ENCODE data around the gene LAMTOR5. TPM values are rescaled to one million over a fixed set of nuclear protein-coding genes. Genes with fewer than 3 reads are reported as not detected.

LAMTOR5 gene
- total and polyA plus RNA-seq, 2 of the 4 experiments (the other 2 are of a cell fraction), result 159 to 369 TPM

GRCh38 chr1:110384581-110385321 lies 22.7 kb downstream of the LAMTOR5 start:
- no peak overlapping the region for H2AFZ ChIP-seq (replicated peaks; ENCODE audit: low read length, poor library complexity)
- peaks cover 22% of the 10 kb centered on the region for H3K4me1 ChIP-seq (ENCODE audit: control insufficient read depth, insufficient read depth, low read length)
- no peak overlapping the region for H3K56ac ChIP-seq (ENCODE audit: extremely low read depth, insufficient read depth, low read length)
- peaks cover 6% of the 10 kb centered on the region; the same call in 1 of the 2 replicates for H3K9me1 ChIP-seq (ENCODE audit: insufficient read depth, low read length)
- no peak overlapping the region for H2BK20ac ChIP-seq (ENCODE audit: low read depth, low read length)
- H2BK5ac ChIP-seq (ENCODE audit: low read depth, low read length, poor library complexity, severe bottlenecking), result peak overlapping the region; percentile 28
- H2AK9ac ChIP-seq (replicated peaks; ENCODE audit: low read depth, low read length, poor library complexity), result no peak overlapping the region
- dilution Hi-C loops (cut with HindIII; ENCODE audit: low sequenced_read_pairs, unreplicated experiment) (no loop called here), in situ Hi-C loops (cut with MboI; ENCODE audit: low sequenced_read_pairs) (no loop called here), intact Hi-C loops (cut with micrococcal nuclease) (no loop called here)
- no peak for DNase-seq
- ChIA-PET CTCF (no interaction called here), POLR2A (ENCODE audit: unreplicated experiment) (no interaction called here)
- H3K27me3 ChIP-seq (ENCODE audit: control insufficient read depth, insufficient read depth, low read length), result no peaks in the 10 kb centered on the region
- peak overlapping the region; percentile 29; the same call in 1 of the 2 replicates for H2AK5ac ChIP-seq (ENCODE audit: low read depth, low read length)
- no peak overlapping the region for H3K4me3 ChIP-seq (ENCODE audit: insufficient read depth, low read depth, low read length)
- H3K27ac ChIP-seq (ENCODE audit: insufficient read depth, low read length), result no peak overlapping the region
- H3K9ac ChIP-seq (ENCODE audit: low read depth, low read length), result no peak overlapping the region
- H3K4ac ChIP-seq (ENCODE audit: low read depth, low read length), result no peak overlapping the region
- no peak overlapping the region for H4K91ac ChIP-seq (ENCODE audit: insufficient read depth, low read depth, low read length)
- H3K9me3 ChIP-seq (ENCODE audit: control insufficient read depth, insufficient read depth, low read length), result no peaks in the 10 kb centered on the region
- no peak for ATAC-seq (ENCODE audit: low read depth)
- no peak overlapping the region for H3K18ac ChIP-seq (ENCODE audit: low read depth, low read length)
- no peaks in the 10 kb centered on the region for H4K20me1 ChIP-seq (ENCODE audit: insufficient read depth, low read length)
- H3K14ac ChIP-seq (replicated peaks; ENCODE audit: low read depth, low read length), result 0 out of 2 replicates have a peak overlapping the region, but pooled peaks have one; percentile 2
- WGBS, 2 experiments (ENCODE audit: extremely low coverage in 2 of 2, insufficient read length in 1 of 2), result 100% methylated on average over 2 of the region's 19 CpGs; no CpG with 5 or more reads in 1 of the 2 experiments
- H3K23ac ChIP-seq (ENCODE audit: low read depth, low read length), result no peak overlapping the region
- H3K4me2 ChIP-seq (ENCODE audit: low read depth, low read length), result no peak overlapping the region
- BruUV-seq (replicated peaks), result no TSS peak
- peaks cover 3% of the 10 kb centered on the region; the same call in 1 of the 2 replicates for H3K36me3 ChIP-seq (ENCODE audit: control insufficient read depth, insufficient read depth, low read length)
- H2BK120ac ChIP-seq (ENCODE audit: low read depth, low read length), result no peak overlapping the region
- peaks cover 0 to 27% of the 10 kb centered on the region in 2 experiments; a peak in 3 of 4 replicates for H3K79me1 ChIP-seq (ENCODE audit: low read depth in 1 of 2, low read length in 2 of 2)
- TF ChIP-seq POLR2A (IDR thresholded peaks at IDR 0.05; ENCODE audit: low read depth, low read length) (no peak), USF2 (IDR thresholded peaks at IDR 0.05; ENCODE audit: low read depth, low read length) (no peak), CHD1 (IDR thresholded peaks at IDR 0.05; ENCODE audit: low read depth, low read length) (no peak), MAFK (IDR thresholded peaks at IDR 0.05; ENCODE audit: low read depth, low read length) (no peak), MXI1 (IDR thresholded peaks at IDR 0.05; ENCODE audit: borderline replicate concordance, low read depth, low read length) (no peak), MAZ (IDR thresholded peaks at IDR 0.05; ENCODE audit: borderline replicate concordance, low read depth, low read length) (no peak), CTCF (conservative IDR thresholded peaks at IDR 0.05; ENCODE audit: low read depth, low read length) (no peak), RAD21 (IDR thresholded peaks at IDR 0.05; ENCODE audit: low read length) (no peak), ELK1 (IDR thresholded peaks at IDR 0.05; ENCODE audit: borderline replicate concordance, low read depth, low read length) (no peak), FOS (IDR thresholded peaks at IDR 0.05; ENCODE audit: low read depth, low read length) (no peak), CEBPB (IDR thresholded peaks at IDR 0.05; ENCODE audit: low read depth, low read length) (no peak), RCOR1 (IDR thresholded peaks at IDR 0.05; ENCODE audit: insufficient replicate concordance, low read length) (no peak), NFE2L2 (IDR thresholded peaks at IDR 0.05; ENCODE audit: low read depth, low read length) (no peak)
- H4K5ac ChIP-seq (ENCODE audit: low read depth, low read length), result no peak overlapping the region; the same call in 1 of the 2 replicates
- no peak overlapping the region for H2BK15ac ChIP-seq (ENCODE audit: low read depth, low read length)
- no peak overlapping the region for H4K8ac ChIP-seq (ENCODE audit: low read depth in 2 of 2, low read length in 2 of 2)
